Kidney (tissue), 14 donors: ENCODE measurements around the gene DUSP8. TPM values are rescaled to one million over a fixed set of nuclear protein-coding genes. Genes with fewer than 3 reads are reported as not detected.
A peak's percentile ranks its signal among the peaks of the same experiment; 100 is the strongest.

Experiments used
- DNase-seq, 5 donors: peaks; one replicate each; pipeline ENCODE4 v3.0.0-alpha.2; 2013 to 2020
- FAIRE-seq: peaks from 2 replicates; lab custom pipeline; 2012; peaks lifted over from hg19 to GRCh38; lab: Jason Lieb, UNC
- H3K27ac ChIP-seq, 2 donors: one replicate each; pipeline ENCODE4 v1.7.0; 2013; ENCODE audit warnings: low read depth in 2 of 2, low read length in 2 of 2, inconsistent platforms in 1 of 2
- H3K27me3 ChIP-seq: one replicate; pipeline ENCODE4 v1.7.1; 2013; ENCODE audit warnings: low read length, inconsistent platforms; ENCODE audit not compliant: control insufficient read depth, insufficient read depth
- H3K36me3 ChIP-seq, 3 donors: one replicate each; pipeline versions ENCODE4 v1.7.0 to v1.7.1; 2013; ENCODE audit warnings: low read length in 3 of 3, control low read depth in 1 of 3, inconsistent platforms in 1 of 3; ENCODE audit not compliant: insufficient read depth in 3 of 3, control insufficient read depth in 2 of 3
- H3K4me1 ChIP-seq, 3 donors: one replicate each; pipeline versions ENCODE4 v1.7.0 to v1.7.1; 2013; ENCODE audit warnings: low read length in 3 of 3, inconsistent platforms in 1 of 3, low read depth in 1 of 3; ENCODE audit not compliant: control insufficient read depth in 2 of 3, insufficient read depth in 2 of 3
- H3K4me3 ChIP-seq, 3 donors: one replicate each; pipeline versions ENCODE4 v1.7.0 to v1.8.1; 2013; ENCODE audit warnings: low read length in 3 of 3, control low read depth in 1 of 3, inconsistent platforms in 1 of 3
- H3K9ac ChIP-seq, 3 donors: one replicate each; pipeline versions ENCODE4 v1.7.0 to v1.7.1; 2013; ENCODE audit warnings: low read length in 3 of 3, control low read depth in 1 of 3, inconsistent platforms in 1 of 3
- H3K9me3 ChIP-seq, 3 donors: one replicate each; pipeline versions ENCODE4 v1.7.0 to v1.7.1; 2013; ENCODE audit warnings: low read length in 3 of 3, control low read depth in 1 of 3, inconsistent platforms in 1 of 3; ENCODE audit not compliant: control insufficient read depth in 2 of 3, insufficient read depth in 1 of 3
- CTCF ChIP-seq: IDR thresholded peaks from 3 replicates; pipeline ENCODE4 v1.5.1; 2012; ENCODE audit warnings: mild to moderate bottlenecking, moderate library complexity, borderline replicate concordance; ENCODE audit not compliant: insufficient read depth; ENCODE audit errors: extremely low read depth
- intact Hi-C: fragments of 100-400 bp; cut with DNase I; formaldehyde crosslinking; loops from one replicate; pipeline ENCODE4 v1.11.1; 2022
- polyA plus RNA-seq: library from polyadenylated mRNA; stranded (reverse); fragments of 350-450 nt; fragmentation: Illumina TruSeq; extraction: RNeasy Lipid Tissue Mini Kit (QIAGEN cat#74804); gene quantifications from one replicate; pipeline ENCODE4 v1.2.3, GENCODE V29; 2014; ENCODE audit warnings: low read depth, low replicate concordance; ENCODE audit not compliant: insufficient read depth
- total RNA-seq: library from RNA; stranded (reverse); fragmentation: NEBNext Ultra II Directional; extraction: Animal tissue kit (Norgen Biotek cat#: 25700); gene quantifications from one replicate; pipeline ENCODE4 v1.2.1, GENCODE V29; 2021
- donor health status: control.
- donor health status: control.
- donor health status: control.
- donor health status: control.
- donor health status: control.
- donor health status: DM: yes; HTN: yes; CAD: no.
- donor health status: Normal renal cell carcinoma (clear cell type).

The DUSP8 gene
- total and polyA plus RNA-seq, 2 donors from 2014 or later: 1.9 to 9.1 TPM

DNA sequence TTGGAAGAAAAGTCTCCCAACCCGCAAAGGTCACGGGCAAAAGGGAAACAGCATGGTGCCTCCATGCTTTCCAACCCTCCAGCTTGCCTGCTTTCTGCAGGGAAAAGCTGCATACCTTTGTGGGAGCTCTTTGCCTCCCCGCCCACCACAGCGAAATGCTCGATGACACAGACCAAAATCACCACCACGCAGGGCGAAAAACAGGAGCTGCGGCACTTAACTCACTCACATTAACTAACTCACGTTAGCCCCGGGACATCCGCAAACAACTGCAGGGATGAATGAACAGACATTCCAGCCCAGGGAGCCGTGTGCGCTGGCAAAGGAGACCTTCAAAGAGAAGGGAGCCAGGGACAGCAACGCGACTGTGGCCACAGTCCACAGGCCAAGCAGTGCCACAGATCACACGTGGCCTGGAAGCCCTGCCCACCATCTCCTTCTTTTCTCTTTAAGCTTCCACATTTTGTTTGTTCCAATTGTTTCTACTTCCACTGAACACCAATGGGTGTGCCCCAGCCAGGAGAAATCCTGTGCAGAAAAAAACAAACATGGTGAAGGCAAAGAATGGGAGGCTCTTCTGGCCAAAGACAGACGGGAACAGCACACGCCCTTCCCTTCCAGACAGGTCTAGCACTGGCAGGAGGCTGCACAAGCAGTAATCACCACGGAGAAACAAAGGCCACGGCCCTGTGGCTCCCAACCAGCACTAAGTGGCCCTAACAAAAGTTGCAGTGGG is 39.3 kb downstream of the DUSP8 start:
- H3K4me1 ChIP-seq: peaks cover 0 to 22% (median 7%) of the 10 kb centered on the region in 3 donors
- no peaks in the 10 kb centered on the region for H3K27me3 ChIP-seq
- H3K36me3 ChIP-seq: peaks cover 0 to 4% (median 0%) of the 10 kb centered on the region in 3 donors
- peak in 3 of 5 donors; percentile 47 to 71 (median 67) for DNase-seq
- intact Hi-C loops: no loop called here
- no peak overlapping the region for H3K27ac ChIP-seq
- H3K9me3 ChIP-seq: no peaks in the 10 kb centered on the region
- TF ChIP-seq CTCF: no peak
- H3K9ac ChIP-seq: no peak overlapping the region
- H3K4me3 ChIP-seq: no peak overlapping the region
- no peak for FAIRE-seq

DNA sequence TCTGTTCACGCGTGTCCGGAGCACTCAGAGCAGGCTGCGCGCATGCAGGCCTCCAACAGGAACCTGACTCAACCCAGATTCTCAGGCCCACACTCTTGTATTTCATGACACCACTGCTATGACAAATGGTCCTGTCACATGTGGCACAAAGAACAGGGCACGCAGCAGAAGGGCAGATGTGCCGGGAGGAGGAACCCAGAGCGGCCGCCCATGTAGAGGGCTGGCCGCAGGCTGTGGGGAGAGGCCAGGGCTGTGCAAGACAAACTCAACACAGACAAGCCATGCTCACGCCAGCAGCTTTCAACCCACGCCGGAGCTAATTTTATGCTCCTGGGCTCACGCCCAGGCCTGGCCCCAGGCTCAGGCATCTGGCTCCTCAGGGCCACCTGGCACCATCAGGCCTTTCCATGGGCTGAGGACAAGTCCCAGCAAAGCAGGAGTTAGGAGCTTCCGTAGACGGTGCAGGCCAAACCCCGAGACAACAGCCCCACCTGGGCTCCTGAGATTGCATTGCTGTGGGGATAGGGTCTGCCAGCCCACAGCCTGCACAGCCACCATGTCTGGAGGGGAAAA is 40.0 kb downstream of the DUSP8 start:
- Histone ChIP-seq H3K36me3 (peaks cover 0 to 4% (median 0%) of the 10 kb centered on the region in 3 donors), H3K27ac (no peak overlapping the region), H3K4me1 (peaks cover 0 to 22% (median 7%) of the 10 kb centered on the region in 3 donors), H3K27me3 (no peaks in the 10 kb centered on the region), H3K9ac (no peak overlapping the region), H3K9me3 (no peaks in the 10 kb centered on the region), H3K4me3 (no peak overlapping the region)
- intact Hi-C loops: no loop called here
- FAIRE-seq (no peak), DNase-seq (peak in 2 of 5 donors; percentile 31 to 63)
- no peak for TF ChIP-seq CTCF

GRCh38 chr11:1531449-1532013 is 40.5 kb downstream of the DUSP8 start:
- TF ChIP-seq CTCF: no peak
- Histone ChIP-seq H3K4me1 (peaks cover 0 to 22% (median 7%) of the 10 kb centered on the region in 3 donors), H3K27ac (no peak overlapping the region), H3K4me3 (no peak overlapping the region), H3K27me3 (no peaks in the 10 kb centered on the region), H3K36me3 (peaks cover 0 to 4% (median 0%) of the 10 kb centered on the region in 3 donors), H3K9me3 (no peaks in the 10 kb centered on the region), H3K9ac (no peak overlapping the region)
- no peak for FAIRE-seq
- DNase-seq: no peak
- intact Hi-C loops: no loop called here
